Jurkat, Clone E6-1 (cell line): ENCODE data around the gene IGF1R.

Experiments used
- DNase-seq: peaks from one replicate; pipeline ENCODE4 v3.0.0-alpha.2; 2011; ENCODE audit warnings: low read depth, low spot score
- H3K4me3 ChIP-seq: 2 replicates; pipeline ENCODE4 v1.5.1; 2011; ENCODE audit warnings: mild to moderate bottlenecking, low read length, control low read depth, moderate library complexity

Gene IGF1R

GRCh38 chr15:98760112-98760826 lies 111.9 kb downstream of the IGF1R start:
- DNase-seq, result no peak
- no peak overlapping the region for H3K4me3 ChIP-seq

- H3K4me3 ChIP-seq, result no peak overlapping the region
- DNase-seq, result no peak
These were observed 112.6 kb downstream of the IGF1R start for GRCh38 chr15:98760975-98761374.

GRCh38 chr15:98763179-98763578 lies 114.8 kb downstream of the IGF1R start:
- DNase-seq, result no peak
- H3K4me3 ChIP-seq, result no peak overlapping the region

- no peak overlapping the region for H3K4me3 ChIP-seq
- no peak for DNase-seq
These were observed 116.0 kb downstream of the IGF1R start for GRCh38 chr15:98764291-98764690.

GRCh38 chr15:98765610-98766009 lies 117.3 kb downstream of the IGF1R start:
- no peak overlapping the region for H3K4me3 ChIP-seq
- no peak for DNase-seq

GRCh38 chr15:98767692-98768091 lies 119.4 kb downstream of the IGF1R start:
- no peak for DNase-seq
- no peak overlapping the region for H3K4me3 ChIP-seq

GRCh38 chr15:98769867-98770266 lies 121.5 kb downstream of the IGF1R start:
- no peak for DNase-seq
- no peak overlapping the region for H3K4me3 ChIP-seq

- no peak overlapping the region for H3K4me3 ChIP-seq
- DNase-seq, result no peak
These were observed 122.6 kb downstream of the IGF1R start for GRCh38 chr15:98770984-98771383.

GRCh38 chr15:98771541-98771940 lies 123.2 kb downstream of the IGF1R start:
- DNase-seq, result no peak
- H3K4me3 ChIP-seq, result no peak overlapping the region

- no peak overlapping the region for H3K4me3 ChIP-seq
- no peak for DNase-seq
These were observed 124.6 kb downstream of the IGF1R start for GRCh38 chr15:98772895-98773294.

- no peak overlapping the region for H3K4me3 ChIP-seq
These were observed 125.3 kb downstream of the IGF1R start for GRCh38 chr15:98773616-98774015.

GRCh38 chr15:98774756-98775497 lies 126.6 kb downstream of the IGF1R start:
- DNase-seq, result no peak

More at GRCh38 chr15:98773616-98774015, 125.3 kb downstream of the IGF1R start:
- no peak for DNase-seq

GRCh38 chr15:98775498-98776230 lies 127.3 kb downstream of the IGF1R start:
- no peak overlapping the region for H3K4me3 ChIP-seq
- DNase-seq, result no peak

More at GRCh38 chr15:98774756-98775497, 126.6 kb downstream of the IGF1R start:
- no peak overlapping the region for H3K4me3 ChIP-seq

- peak; percentile 82 for DNase-seq
- H3K4me3 ChIP-seq, result peak overlapping the region; percentile 30
These were observed 128.4 kb downstream of the IGF1R start for GRCh38 chr15:98776607-98777281.

GRCh38 chr15:98777426-98777825 lies 129.1 kb downstream of the IGF1R start:
- H3K4me3 ChIP-seq, result peak overlapping the region; percentile 30
- DNase-seq, result no peak

GRCh38 chr15:98778263-98778959 lies 130.1 kb downstream of the IGF1R start:
- no peak overlapping the region for H3K4me3 ChIP-seq
- DNase-seq, result no peak

- no peak for DNase-seq
- no peak overlapping the region for H3K4me3 ChIP-seq
These were observed 130.6 kb downstream of the IGF1R start for GRCh38 chr15:98778960-98779359.

GRCh38 chr15:98779463-98780071 lies 131.2 kb downstream of the IGF1R start:
- DNase-seq, result peak; percentile 68
- H3K4me3 ChIP-seq, result no peak overlapping the region
